ENCODE measurements around the gene SEC61B. TPM values are rescaled to one million over a fixed set of nuclear protein-coding genes. Genes with fewer than 3 reads are reported as not detected.
"Not testable (repeated sequence)": the region's sequence is repeated elsewhere in the genome, so short reads cannot be mapped to it uniquely, and the experiment has no call there.

The SEC61B gene
- total RNA-seq, 2 experiments from 2014 or later: 83.8 to 87.8 TPM

GRCh38 chr9:99184110-99184474 is 38.0 kb upstream of the SEC61B start:
- DNase-seq (peak; percentile 41), ATAC-seq (ENCODE audit: low read depth) (no peak)
- peak overlapping the region; percentile 84 for H3K27ac Mint-ChIP-seq
- POLR2A ChIA-PET: interaction anchor here (1.0 kb wide), 1 partner anchor 16 kb away, joined by 3 read pairs; no protein-coding TSS in a partner anchor
- no peaks in the 10 kb centered on the region for H3K9me3 Mint-ChIP-seq
- H3K4me3 Mint-ChIP-seq: peak overlapping the region; percentile 29
- H3K36me3 Mint-ChIP-seq: no peaks in the 10 kb centered on the region
- no peaks in the 10 kb centered on the region for H3K27me3 Mint-ChIP-seq
- H3K4me1 Mint-ChIP-seq: peaks cover 60% of the 10 kb centered on the region

- DNase-seq: peak; percentile 79
- no peaks in the 10 kb centered on the region for H3K36me3 Mint-ChIP-seq
- H3K27ac Mint-ChIP-seq: peak overlapping the region; percentile 88
- H3K4me1 Mint-ChIP-seq: peaks cover 55% of the 10 kb centered on the region
- peak overlapping the region; percentile 65 for H3K4me3 Mint-ChIP-seq
- H3K27me3 Mint-ChIP-seq: no peaks in the 10 kb centered on the region
- H3K9me3 Mint-ChIP-seq: no peaks in the 10 kb centered on the region
- peak; percentile 75 for ATAC-seq (ENCODE audit: low read depth)
- POLR2A ChIA-PET: interaction anchor here (1.0 kb wide), 1 partner anchor 17 kb away, joined by 3 read pairs; no protein-coding TSS in a partner anchor
These were observed 37.4 kb upstream of the SEC61B start for GRCh38 chr9:99184475-99185347.

GRCh38 chr9:99185348-99185632 is 36.8 kb upstream of the SEC61B start:
- H3K27me3 Mint-ChIP-seq: no peaks in the 10 kb centered on the region
- POLR2A ChIA-PET: no interaction called here
- H3K9me3 Mint-ChIP-seq: no peaks in the 10 kb centered on the region
- ATAC-seq (ENCODE audit: low read depth): no peak
- no peak overlapping the region for H3K4me3 Mint-ChIP-seq
- no peak overlapping the region for H3K27ac Mint-ChIP-seq
- H3K36me3 Mint-ChIP-seq: no peaks in the 10 kb centered on the region
- DNase-seq: no peak
- H3K4me1 Mint-ChIP-seq: peaks cover 51% of the 10 kb centered on the region

GRCh38 chr9:99185934-99186333 is 36.1 kb upstream of the SEC61B start:
- Mint-ChIP-seq H3K4me3 (no peak overlapping the region), H3K27me3 (no peaks in the 10 kb centered on the region), H3K27ac (no peak overlapping the region), H3K36me3 (no peaks in the 10 kb centered on the region), H3K4me1 (peaks cover 48% of the 10 kb centered on the region), H3K9me3 (no peaks in the 10 kb centered on the region)
- ATAC-seq (ENCODE audit: low read depth) (no peak), DNase-seq (no peak)
- POLR2A ChIA-PET: no interaction called here

- no peaks in the 10 kb centered on the region for H3K27me3 Mint-ChIP-seq
- H3K9me3 Mint-ChIP-seq: no peaks in the 10 kb centered on the region
- ATAC-seq (ENCODE audit: low read depth): no peak
- POLR2A ChIA-PET: no interaction called here
- H3K4me3 Mint-ChIP-seq: no peak overlapping the region
- H3K27ac Mint-ChIP-seq: no peak overlapping the region
- peaks cover 38% of the 10 kb centered on the region for H3K4me1 Mint-ChIP-seq
- no peak for DNase-seq
- H3K36me3 Mint-ChIP-seq: no peaks in the 10 kb centered on the region
These were observed 34.8 kb upstream of the SEC61B start for GRCh38 chr9:99187311-99187710.

- no peaks in the 10 kb centered on the region for H3K9me3 Mint-ChIP-seq
- no peaks in the 10 kb centered on the region for H3K27me3 Mint-ChIP-seq
- H3K27ac Mint-ChIP-seq: no peak overlapping the region
- no peak for ATAC-seq (ENCODE audit: low read depth)
- no peaks in the 10 kb centered on the region for H3K36me3 Mint-ChIP-seq
- peaks cover 37% of the 10 kb centered on the region for H3K4me1 Mint-ChIP-seq
- H3K4me3 Mint-ChIP-seq: no peak overlapping the region
- no peak for DNase-seq
- POLR2A ChIA-PET: interaction anchor here (0.6 kb wide), 1 partner anchor 636 kb away, joined by 3 read pairs; no protein-coding TSS in a partner anchor
These were observed 32.9 kb upstream of the SEC61B start for GRCh38 chr9:99189186-99189585.

GRCh38 chr9:99189887-99190596 is 32.0 kb upstream of the SEC61B start:
- Mint-ChIP-seq H3K4me3 (no peak overlapping the region), H3K9me3 (no peaks in the 10 kb centered on the region), H3K27ac (no peak overlapping the region), H3K36me3 (no peaks in the 10 kb centered on the region), H3K27me3 (no peaks in the 10 kb centered on the region), H3K4me1 (peaks cover 31% of the 10 kb centered on the region)
- POLR2A ChIA-PET: no interaction called here
- DNase-seq (no peak), ATAC-seq (ENCODE audit: low read depth) (no peak)

GRCh38 chr9:99190597-99191283 is 31.3 kb upstream of the SEC61B start:
- ATAC-seq (ENCODE audit: low read depth): no peak
- H3K4me1 Mint-ChIP-seq: peaks cover 31% of the 10 kb centered on the region

GRCh38 chr9:99192786-99193465 is 29.2 kb upstream of the SEC61B start:
- peak; percentile 59 for ATAC-seq (ENCODE audit: low read depth)
- H3K27ac Mint-ChIP-seq: no peak overlapping the region
- POLR2A ChIA-PET: no interaction called here

More at GRCh38 chr9:99190597-99191283, 31.3 kb upstream of the SEC61B start:
- Mint-ChIP-seq H3K9me3 (no peaks in the 10 kb centered on the region), H3K36me3 (peaks cover under 1% of the 10 kb centered on the region), H3K27ac (no peak overlapping the region), H3K27me3 (peaks cover 2% of the 10 kb centered on the region), H3K4me3 (no peak overlapping the region)
- POLR2A ChIA-PET: no interaction called here
- DNase-seq: no peak

GRCh38 chr9:99193466-99193821 is 28.6 kb upstream of the SEC61B start:
- Mint-ChIP-seq H3K36me3 (peaks cover 2% of the 10 kb centered on the region), H3K27me3 (peaks cover 2% of the 10 kb centered on the region), H3K4me1 (peaks cover 29% of the 10 kb centered on the region), H3K27ac (no peak overlapping the region), H3K4me3 (peak overlapping the region; percentile 23), H3K9me3 (no peaks in the 10 kb centered on the region)
- DNase-seq (no peak), ATAC-seq (ENCODE audit: low read depth) (peak; percentile 87)
- POLR2A ChIA-PET: no interaction called here

More at GRCh38 chr9:99192786-99193465, 29.2 kb upstream of the SEC61B start:
- Mint-ChIP-seq H3K9me3 (no peaks in the 10 kb centered on the region), H3K27me3 (peaks cover 2% of the 10 kb centered on the region), H3K4me1 (peaks cover 31% of the 10 kb centered on the region), H3K4me3 (peak overlapping the region; percentile 23), H3K36me3 (peaks cover 2% of the 10 kb centered on the region)
- no peak for DNase-seq

- H3K27me3 Mint-ChIP-seq; ATAC-seq (ENCODE audit: low read depth); POLR2A ChIA-PET; H3K36me3 Mint-ChIP-seq; H3K4me3 Mint-ChIP-seq; DNase-seq; H3K9me3 Mint-ChIP-seq; H3K27ac Mint-ChIP-seq: not testable (repeated sequence)
- peaks cover 21% of the 10 kb centered on the region for H3K4me1 Mint-ChIP-seq
These were observed 25.6 kb upstream of the SEC61B start for GRCh38 chr9:99196484-99196883.

GRCh38 chr9:99197124-99197630 is 24.9 kb upstream of the SEC61B start:
- Mint-ChIP-seq H3K9me3 (no peaks in the 10 kb centered on the region), H3K4me1 (peaks cover 21% of the 10 kb centered on the region), H3K4me3 (no peak overlapping the region), H3K27ac (no peak overlapping the region), H3K27me3 (peaks cover 2% of the 10 kb centered on the region), H3K36me3 (peaks cover 2% of the 10 kb centered on the region)
- POLR2A ChIA-PET: no interaction called here
- DNase-seq (no peak), ATAC-seq (ENCODE audit: low read depth) (no peak)

- no peak for ATAC-seq (ENCODE audit: low read depth)
- peaks cover 2% of the 10 kb centered on the region for H3K27me3 Mint-ChIP-seq
- peaks cover 20% of the 10 kb centered on the region for H3K4me1 Mint-ChIP-seq
- no peak overlapping the region for H3K4me3 Mint-ChIP-seq
- DNase-seq: no peak
- no peak overlapping the region for H3K27ac Mint-ChIP-seq
- peaks cover 2% of the 10 kb centered on the region for H3K36me3 Mint-ChIP-seq
- POLR2A ChIA-PET: no interaction called here
- no peaks in the 10 kb centered on the region for H3K9me3 Mint-ChIP-seq
These were observed 24.1 kb upstream of the SEC61B start for GRCh38 chr9:99197987-99198386.

Data from activated naive CD8-positive, alpha-beta T cell treated with anti-CD3 and anti-CD28 coated beads, Interleukin-2, amount 10 ng/mL, durations not matched to agents 7 days and 5 days (primary cell).